Thyroid gland (tissue), 4 donors: Measurements from ENCODE around the gene REPS2. TPM values are rescaled to one million over a fixed set of nuclear protein-coding genes. Genes with fewer than 3 reads are reported as not detected.

Source experiments
- DNase-seq, 2 donors: peaks; one replicate each; pipeline ENCODE4 v3.0.0-alpha.2; 2019
- H3K27ac ChIP-seq, 3 donors: fragments of 200-600 bp; sonication (generic); 1 replicate in 2 of 3; 2 replicates in 1 of 3; pipeline ENCODE4 v1.5.1; 2016 to 2019; ENCODE audit warnings: mild to moderate bottlenecking in 1 of 3, moderate library complexity in 1 of 3
- H3K27me3 ChIP-seq: fragments of 200-600 bp; sonication (generic); one replicate; pipeline ENCODE4 v1.5.1; 2019
- H3K36me3 ChIP-seq, 2 donors: fragments of 200-600 bp; sonication (generic); one replicate each; pipeline ENCODE4 v1.5.1; 2016 to 2019
- H3K4me1 ChIP-seq, 2 donors: fragments of 200-600 bp; sonication (generic); one replicate each; pipeline ENCODE4 v1.5.1; 2017 to 2019
- H3K4me3 ChIP-seq, 3 donors: fragments of 200-600 bp; sonication (generic); replicated peaks in 1 of 3; 1 replicate in 2 of 3; 2 replicates in 1 of 3; pipeline ENCODE4 v1.5.1; 2016; ENCODE audit warnings: mild to moderate bottlenecking in 1 of 3
- H3K9me3 ChIP-seq: fragments of 200-600 bp; sonication (generic); one replicate; pipeline ENCODE4 v1.5.1; 2017
- CTCF ChIP-seq, 6 experiments: fragments of 200-600 bp in 3 of 6; fragments of 450-650 bp in 3 of 6; sonication (generic) in 3 of 6; IDR thresholded peaks; one replicate each; pipeline ENCODE4 v1.5.1; 2016 to 2019; ENCODE audit warnings: antibody characterized with exemption in 6 of 6, mild to moderate bottlenecking in 2 of 6, inconsistent platforms in 1 of 6, moderate library complexity in 1 of 6
- POLR2A ChIP-seq, 2 donors: fragments of 450-650 bp; IDR thresholded peaks; one replicate each; pipeline ENCODE4 v1.6.1; 2017; ENCODE audit warnings: antibody characterized with exemption in 2 of 2, mild to moderate bottlenecking in 2 of 2, moderate library complexity in 1 of 2
- WGBS, 2 donors: methylation state at CpG; one replicate each; pipeline ENCODE4 v1.1.5; 2017; 5-methylcytosine and 5-hydroxymethylcytosine counted together
- intact Hi-C: fragments of 100-400 bp; cut with DNase I; formaldehyde crosslinking; loops from one replicate; pipeline ENCODE4 v1.15.1; 2023
- total RNA-seq, 4 donors: library from RNA; depleted of rRNA; stranded (reverse); fragments of >200 nt; gene quantifications; one replicate each; pipeline ENCODE4 v1.2.3, GENCODE V29; 2016

The REPS2 gene
- total RNA-seq, 4 donors from 2014 or later = 6.7 to 14.5 (median 8.8) TPM

GRCh38 chrX:17104433-17104832 lies 158.0 kb downstream of the REPS2 start:
- Histone ChIP-seq H3K9me3 (no peaks in the 10 kb centered on the region), H3K27me3 (no peaks in the 10 kb centered on the region), H3K4me1 (no peaks in the 10 kb centered on the region), H3K4me3 (no peak overlapping the region), H3K36me3 (no peaks in the 10 kb centered on the region), H3K27ac (no peak overlapping the region)
- intact Hi-C loops = no loop called here
- TF ChIP-seq CTCF (IDR thresholded peaks at IDR 0.05) (no peak), POLR2A (IDR thresholded peaks at IDR 0.05) (no peak)
- 82 to 90% methylated on average over 4 of the region's 4 CpGs for WGBS, 2 donors
- DNase-seq = no peak

GRCh38 chrX:17120816-17121215 lies 174.4 kb downstream of the REPS2 start:
- H3K4me3 ChIP-seq = no peak overlapping the region
- H3K27ac ChIP-seq = no peak overlapping the region
- no peaks in the 10 kb centered on the region for H3K9me3 ChIP-seq
- 85 to 87% methylated on average over 6 of the region's 6 CpGs for WGBS, 2 donors
- DNase-seq = no peak
- no peak for TF ChIP-seq POLR2A (IDR thresholded peaks at IDR 0.05)
- no peaks in the 10 kb centered on the region for H3K27me3 ChIP-seq
- intact Hi-C loops = no loop called here
- H3K36me3 ChIP-seq = no peaks in the 10 kb centered on the region
- H3K4me1 ChIP-seq = no peaks in the 10 kb centered on the region

- Histone ChIP-seq H3K4me3 (no peak overlapping the region), H3K36me3 (no peaks in the 10 kb centered on the region), H3K27ac (no peak overlapping the region), H3K27me3 (no peaks in the 10 kb centered on the region), H3K9me3 (no peaks in the 10 kb centered on the region), H3K4me1 (no peaks in the 10 kb centered on the region)
- WGBS, 2 donors = 95 to 100% methylated on average over 2 of the region's 2 CpGs
- no peak for DNase-seq
- intact Hi-C loops = no loop called here
- no peak for TF ChIP-seq POLR2A (IDR thresholded peaks at IDR 0.05)
- TF ChIP-seq CTCF (IDR thresholded peaks at IDR 0.05) = no peak
Observed at GRCh38 chrX:17154001-17154400, 207.5 kb downstream of the REPS2 start.

- Histone ChIP-seq H3K27ac (no peak overlapping the region), H3K4me3 (no peak overlapping the region), H3K9me3 (no peaks in the 10 kb centered on the region), H3K36me3 (no peaks in the 10 kb centered on the region), H3K4me1 (no peaks in the 10 kb centered on the region), H3K27me3 (no peaks in the 10 kb centered on the region)
- TF ChIP-seq CTCF (IDR thresholded peaks at IDR 0.05) (no peak), POLR2A (IDR thresholded peaks at IDR 0.05) (no peak)
- DNase-seq = no peak
- 100% methylated on average over 1 of the region's 1 CpG for WGBS, 2 donors
- intact Hi-C loops = no loop called here
Observed at GRCh38 chrX:17160975-17161374, 214.5 kb downstream of the REPS2 start.

GRCh38 chrX:17161991-17162390 lies 215.5 kb downstream of the REPS2 start:
- WGBS, 2 donors = 90 to 100% methylated on average over 1 of the region's 1 CpG
- intact Hi-C loops = no loop called here

More at GRCh38 chrX:17161991-17162390, 215.5 kb downstream of the REPS2 start:
- H3K27me3 ChIP-seq = no peaks in the 10 kb centered on the region
- H3K36me3 ChIP-seq = no peaks in the 10 kb centered on the region
- TF ChIP-seq CTCF (IDR thresholded peaks at IDR 0.05) (no peak), POLR2A (IDR thresholded peaks at IDR 0.05) (no peak)
- DNase-seq = no peak
- H3K27ac ChIP-seq = no peak overlapping the region
- no peaks in the 10 kb centered on the region for H3K9me3 ChIP-seq
- no peaks in the 10 kb centered on the region for H3K4me1 ChIP-seq
- no peak overlapping the region for H3K4me3 ChIP-seq
